GM19328 (cell line): Measurements from ENCODE around the gene SUPT4H1.
"Not testable (repeated sequence)": the region's sequence is repeated elsewhere in the genome, so short reads cannot be mapped to it uniquely, and the experiment has no call there.

Experiments
- ATAC-seq: cut with Tn5 transposase; IDR thresholded peaks from one replicate; pipeline ENCODE4 v1.9.1; 2021; ENCODE audit warnings: mild to moderate bottlenecking, moderate library complexity; ENCODE audit not compliant: unreplicated experiment

SUPT4H1 gene

DNA sequence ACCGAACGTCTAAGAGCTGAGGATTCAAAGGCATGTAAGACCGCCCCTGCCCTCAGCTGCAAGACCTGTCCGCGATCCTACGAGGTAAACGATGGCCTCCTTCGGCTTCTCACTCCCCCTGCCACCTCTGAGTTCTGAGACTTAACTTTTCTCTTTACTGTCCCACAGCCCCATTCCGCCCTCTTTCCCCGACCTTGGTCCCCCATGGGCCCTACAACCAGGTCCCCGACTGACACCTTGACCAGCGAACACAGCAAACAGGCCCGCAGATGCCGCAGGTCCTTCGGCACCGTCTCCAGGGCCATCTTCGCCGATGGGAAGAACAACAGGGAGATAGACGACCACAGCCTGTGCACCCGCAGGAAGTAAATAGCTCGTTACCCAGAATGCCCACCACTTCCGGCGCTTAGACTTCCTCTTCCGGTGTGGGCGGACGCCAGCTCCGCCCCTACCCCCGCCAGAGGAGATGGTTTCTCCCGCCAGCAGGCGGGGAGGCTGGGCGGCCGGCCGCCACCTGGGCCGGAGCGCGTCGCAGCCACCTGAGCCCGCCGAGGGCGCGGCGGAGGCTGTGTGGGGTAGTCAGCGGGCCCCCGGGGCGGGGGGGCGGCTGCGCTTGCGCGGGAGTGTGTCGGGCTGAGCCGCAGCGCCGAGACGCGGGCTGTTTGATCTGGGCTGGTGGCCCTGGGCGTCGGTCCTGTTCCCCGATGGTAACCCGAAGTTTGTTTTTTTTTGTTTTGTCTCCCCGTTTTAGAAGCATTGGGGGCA is at the start of gene SUPT4H1:
Gene SUPT4H1 (minus strand): TSS at position 371 of the 765 bp plus-strand sequence. CDS start 66 bp downstream, at position 305.
- peak; percentile 95 for ATAC-seq

DNA sequence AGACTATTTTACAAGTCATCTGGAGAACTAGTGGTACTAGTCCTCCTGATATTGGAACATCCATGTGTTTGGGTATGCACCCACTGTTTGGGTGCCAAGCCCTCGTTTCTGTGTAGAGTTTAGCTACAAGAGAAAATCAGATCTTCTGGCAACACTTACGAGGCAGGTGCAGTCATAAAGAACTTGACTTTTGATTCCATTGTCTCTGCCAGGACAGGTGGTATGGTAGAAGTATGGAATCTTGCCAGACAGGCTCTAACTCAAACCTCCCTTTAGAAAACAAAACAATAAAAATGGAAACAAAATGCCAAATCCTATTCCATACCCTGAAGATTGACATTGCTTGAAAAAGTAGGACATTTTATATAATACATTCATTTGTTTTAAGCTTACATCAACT is 49.3 kb upstream of the SUPT4H1 start:
- no peak for ATAC-seq

DNA sequence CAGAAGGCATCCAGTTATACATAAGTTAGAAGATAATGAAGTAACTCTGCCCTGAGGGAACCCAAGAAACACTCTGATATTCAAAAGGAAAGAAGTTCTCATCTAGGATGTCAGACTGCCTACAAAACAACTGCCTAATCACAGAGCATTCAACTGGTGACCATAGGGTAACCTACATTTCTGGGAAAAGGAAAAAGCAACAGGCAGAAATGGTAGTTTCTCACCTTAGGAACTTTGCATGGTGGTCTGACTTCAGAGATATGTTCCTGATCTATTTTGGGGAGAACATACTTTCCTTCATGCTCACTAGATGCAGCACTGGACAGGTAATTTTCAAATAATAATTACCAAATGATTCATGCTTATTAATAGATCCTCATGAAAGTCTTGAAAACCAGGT is 48.8 kb upstream of the SUPT4H1 start:
- no peak for ATAC-seq

DNA sequence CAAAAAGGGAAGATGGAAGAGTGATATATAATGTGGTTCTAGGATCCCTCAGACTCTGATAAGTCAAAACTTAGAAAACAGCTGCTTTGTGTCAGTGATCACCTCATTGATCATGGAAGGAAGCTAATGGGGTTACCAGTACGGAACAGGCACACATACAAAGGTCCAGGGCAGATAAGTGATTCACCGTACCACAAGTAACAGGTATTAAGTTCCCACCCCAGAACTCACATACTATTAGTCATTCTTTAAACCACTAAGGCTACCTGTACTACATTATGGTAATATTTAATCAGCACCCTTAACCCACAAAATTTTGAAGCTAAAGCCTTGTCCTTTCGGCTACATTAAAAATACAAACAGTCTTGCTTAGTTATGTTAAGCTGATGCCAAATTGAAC is 48.0 kb upstream of the SUPT4H1 start:
- no peak for ATAC-seq

DNA sequence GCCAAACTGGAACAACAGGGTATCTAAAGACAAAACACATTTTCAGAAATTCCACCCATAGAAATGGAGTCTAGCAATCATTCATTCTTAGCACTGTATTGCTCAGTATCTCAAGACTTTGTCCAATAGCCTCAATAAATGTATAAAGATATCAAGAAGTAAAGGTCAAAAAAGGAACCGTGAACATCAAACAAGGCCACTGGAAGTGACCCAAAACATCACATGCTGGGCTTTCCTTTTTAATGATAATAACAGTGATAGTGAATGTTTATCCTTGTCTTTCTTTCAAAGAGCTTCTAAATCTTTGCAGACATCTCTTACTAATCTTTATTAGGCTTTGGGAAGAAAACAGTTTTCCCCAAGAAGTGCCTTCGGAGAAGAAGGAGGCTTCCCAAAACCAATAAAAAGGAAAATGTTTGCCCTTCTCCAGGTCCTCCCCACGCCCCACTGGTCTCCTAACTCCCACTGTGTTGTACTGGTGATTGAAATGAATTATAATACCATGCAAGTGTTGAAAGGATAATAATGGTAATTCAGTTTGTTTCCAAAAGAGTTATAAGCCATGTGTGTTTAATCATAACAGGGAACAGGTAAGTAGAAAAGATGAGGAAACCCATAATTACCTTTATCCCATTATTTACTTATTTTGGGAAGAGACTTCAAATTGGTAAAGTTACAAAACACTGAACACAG is 46.7 kb upstream of the SUPT4H1 start:
- ATAC-seq = no peak

DNA sequence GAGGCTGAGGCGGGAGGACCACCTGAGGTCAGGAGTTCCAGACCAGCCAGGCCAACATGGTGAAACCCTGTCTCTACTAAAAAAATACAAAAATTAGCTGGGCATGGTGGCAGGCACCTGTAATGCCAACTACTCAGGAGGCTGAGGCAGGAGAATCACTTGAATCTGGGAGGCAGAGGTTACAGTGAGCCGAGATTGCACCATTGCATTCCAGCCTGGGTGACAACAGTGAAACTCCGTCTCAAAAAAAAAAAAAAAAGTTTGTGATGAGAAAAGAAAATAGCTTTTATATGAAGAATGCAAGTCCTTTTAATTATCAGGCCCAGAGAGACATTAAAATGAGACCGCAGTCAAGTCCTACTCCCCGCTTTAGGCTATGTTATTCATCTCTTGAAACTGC is 45.4 kb upstream of the SUPT4H1 start:
- not testable (repeated sequence) for ATAC-seq

DNA sequence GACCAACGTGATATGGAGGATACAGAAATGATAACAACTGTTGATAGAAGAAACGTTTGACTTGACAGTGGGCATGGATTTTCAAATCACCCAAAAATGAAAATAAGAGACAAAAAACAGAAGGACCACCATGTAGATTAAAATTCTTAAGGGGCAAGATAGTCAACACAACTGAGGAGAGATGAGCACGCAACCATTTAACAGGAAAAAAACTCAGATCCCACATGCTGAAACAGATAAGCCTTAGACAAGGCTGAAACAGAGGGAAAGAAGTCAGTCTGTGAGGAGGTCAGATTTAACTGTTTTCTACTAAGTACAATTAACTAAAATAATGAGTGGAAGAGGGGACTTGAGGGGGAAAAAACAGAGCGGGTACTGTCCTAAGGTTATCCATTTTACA is 44.2 kb upstream of the SUPT4H1 start:
- no peak for ATAC-seq

DNA sequence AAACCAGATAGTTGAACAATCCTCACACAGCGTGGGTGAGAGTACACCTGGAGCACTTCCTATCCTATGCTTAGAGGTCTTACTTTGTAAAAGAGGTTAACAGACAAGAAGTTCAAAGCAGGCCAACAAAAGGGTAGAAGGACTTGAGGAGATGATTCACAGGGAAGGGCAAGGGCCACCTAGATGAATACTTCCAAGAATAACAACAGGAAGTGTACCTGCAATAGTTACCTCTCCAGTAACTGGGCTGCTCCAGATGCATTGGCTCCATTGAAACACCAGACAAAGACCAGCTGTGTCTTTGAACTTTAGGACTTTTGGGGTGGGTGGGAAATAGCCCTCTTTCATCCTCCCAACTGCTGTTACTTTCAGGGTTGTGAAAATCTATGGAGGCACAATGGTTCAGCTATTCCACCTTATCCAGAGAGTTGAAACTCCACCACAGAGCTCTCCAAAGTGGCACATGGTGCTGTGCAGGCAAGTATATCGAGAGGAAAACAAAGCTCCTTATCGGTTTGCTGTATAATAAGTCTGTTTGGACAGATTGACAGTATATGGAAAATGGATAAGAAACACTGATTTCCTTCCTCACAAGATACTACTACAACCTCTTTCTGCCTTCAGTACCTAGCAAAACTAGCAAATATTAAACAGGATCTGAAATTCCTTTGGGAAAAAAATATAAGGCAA is 42.7 kb upstream of the SUPT4H1 start:
- no peak for ATAC-seq

DNA sequence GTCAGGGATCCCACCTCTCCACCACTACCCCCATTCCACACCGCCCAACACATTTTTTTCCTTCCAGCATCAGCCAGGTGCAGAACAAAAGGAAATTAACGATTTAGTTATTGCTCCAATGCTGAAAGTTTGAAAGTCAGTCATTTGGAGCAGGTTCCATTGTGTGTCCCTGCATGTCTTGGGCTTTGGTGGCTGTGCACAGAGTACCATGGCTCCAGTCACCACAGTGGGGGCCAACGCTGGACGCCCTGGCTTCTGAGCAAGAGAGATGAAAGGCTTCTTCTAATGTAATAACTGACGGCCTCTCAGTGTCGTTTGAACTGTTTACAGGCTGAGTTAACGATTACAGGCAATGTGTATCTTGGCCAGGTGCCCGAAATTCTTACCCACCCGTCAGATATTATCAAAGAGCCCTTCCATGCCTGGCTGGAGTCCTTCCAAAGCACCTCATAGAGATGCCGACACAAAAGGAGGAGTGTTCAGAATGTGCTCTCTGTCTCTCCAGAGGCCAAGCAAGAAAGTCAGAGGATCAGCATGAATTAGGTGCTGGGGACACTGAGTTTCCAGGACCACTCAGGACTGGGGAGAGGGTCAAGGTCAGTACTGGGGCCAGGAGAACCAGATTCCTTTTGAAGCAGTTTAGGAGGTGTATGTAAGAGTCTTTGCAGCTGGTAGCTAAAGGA is 39.4 kb upstream of the SUPT4H1 start:
- no peak for ATAC-seq

DNA sequence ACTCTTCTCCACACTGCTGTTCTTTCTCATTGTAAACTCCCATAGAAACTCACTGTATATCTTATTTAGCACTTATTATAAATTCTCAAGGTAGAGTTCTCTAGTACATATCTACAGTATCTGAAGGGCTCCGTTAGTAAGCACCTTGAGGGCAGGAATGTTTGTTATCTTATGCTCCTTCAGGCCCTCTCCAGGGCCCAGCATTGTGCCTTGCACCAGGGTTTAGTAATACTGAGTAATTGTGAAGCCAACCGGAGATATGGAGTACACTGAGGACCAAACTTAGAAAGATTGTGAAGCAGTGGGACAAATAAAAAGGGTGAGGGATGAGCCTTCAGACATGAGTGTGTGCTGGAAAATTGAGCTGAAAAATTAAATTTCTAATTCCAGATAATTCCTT is 38.9 kb upstream of the SUPT4H1 start:
- no peak for ATAC-seq

DNA sequence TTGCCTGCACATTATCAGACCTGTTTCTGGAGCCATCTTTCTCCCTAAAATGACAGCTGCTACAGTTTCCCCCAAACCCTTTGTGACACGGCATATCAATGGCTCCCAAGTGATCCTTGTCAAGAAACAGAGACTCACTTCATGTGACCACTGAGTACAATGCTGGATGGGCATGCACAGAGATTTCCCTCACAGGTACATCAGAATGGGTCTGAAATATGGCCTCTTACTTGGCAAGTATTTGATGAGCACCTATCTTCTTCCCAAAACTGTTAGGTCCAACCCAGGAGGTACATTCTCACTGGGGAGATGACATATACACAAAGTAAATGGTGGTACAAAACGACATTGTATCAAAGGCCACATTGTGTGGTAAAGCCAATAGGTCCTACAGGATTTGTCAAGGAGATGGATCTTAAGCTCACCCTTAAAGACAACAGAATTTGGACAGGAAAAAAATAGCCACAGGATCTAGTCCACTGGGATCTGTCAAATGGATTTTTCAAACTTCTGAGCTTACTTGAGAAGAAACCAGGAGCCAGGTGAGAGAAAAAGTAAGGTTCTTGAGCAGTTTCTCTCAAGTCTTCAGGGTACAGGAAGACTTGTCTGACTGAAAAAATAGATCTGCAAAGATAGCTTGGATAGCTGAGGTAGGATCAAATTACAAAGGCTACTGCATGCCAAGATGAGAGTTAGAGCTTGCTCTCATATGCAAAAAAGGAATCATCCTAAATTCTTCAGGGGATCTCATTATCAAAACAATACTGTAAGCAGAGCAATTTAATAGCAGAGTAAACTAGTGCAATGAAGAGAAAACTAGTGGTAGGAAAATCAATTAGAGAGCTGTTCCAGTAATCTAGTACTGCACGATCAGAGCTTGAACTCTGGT is 36.5 kb upstream of the SUPT4H1 start:
- ATAC-seq = no peak

DNA sequence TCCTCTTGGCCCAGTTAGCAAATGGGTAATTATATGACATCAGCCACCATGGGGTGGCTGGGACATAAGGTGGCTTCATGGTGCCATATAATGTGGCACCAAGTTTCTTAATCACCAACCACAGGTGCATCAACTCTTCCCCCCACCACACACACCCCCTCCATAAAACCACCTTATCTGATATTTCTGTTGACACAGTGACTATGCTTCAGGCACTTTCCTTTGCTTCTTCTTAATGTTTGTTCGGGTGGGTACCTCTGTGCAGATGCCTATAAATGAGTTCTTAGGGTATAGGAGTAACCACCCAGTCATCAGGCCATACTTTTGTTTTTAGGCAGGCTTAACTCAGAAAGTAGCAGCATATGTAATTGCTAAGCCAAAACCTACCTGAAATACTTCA is 35.8 kb upstream of the SUPT4H1 start:
- ATAC-seq = no peak

DNA sequence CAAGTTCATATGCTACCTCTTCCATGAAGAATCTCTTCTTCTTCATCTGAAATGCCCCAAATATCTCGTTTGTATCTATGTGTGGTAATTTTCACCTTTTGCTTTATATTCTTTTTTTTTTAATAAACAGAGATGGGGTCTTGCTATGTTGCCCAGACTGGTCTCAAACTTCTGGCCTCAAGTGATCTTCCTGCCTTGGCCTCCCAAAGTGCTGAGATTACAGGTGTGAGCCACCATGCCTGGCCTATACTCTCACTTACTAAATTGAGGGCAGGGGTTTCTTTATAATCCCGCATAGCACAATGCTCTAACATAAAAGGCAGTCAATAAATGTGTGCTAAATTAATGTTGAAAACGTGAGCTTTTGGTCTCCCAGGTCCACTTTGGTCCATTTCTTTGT is 34.7 kb upstream of the SUPT4H1 start:
- ATAC-seq = no peak

DNA sequence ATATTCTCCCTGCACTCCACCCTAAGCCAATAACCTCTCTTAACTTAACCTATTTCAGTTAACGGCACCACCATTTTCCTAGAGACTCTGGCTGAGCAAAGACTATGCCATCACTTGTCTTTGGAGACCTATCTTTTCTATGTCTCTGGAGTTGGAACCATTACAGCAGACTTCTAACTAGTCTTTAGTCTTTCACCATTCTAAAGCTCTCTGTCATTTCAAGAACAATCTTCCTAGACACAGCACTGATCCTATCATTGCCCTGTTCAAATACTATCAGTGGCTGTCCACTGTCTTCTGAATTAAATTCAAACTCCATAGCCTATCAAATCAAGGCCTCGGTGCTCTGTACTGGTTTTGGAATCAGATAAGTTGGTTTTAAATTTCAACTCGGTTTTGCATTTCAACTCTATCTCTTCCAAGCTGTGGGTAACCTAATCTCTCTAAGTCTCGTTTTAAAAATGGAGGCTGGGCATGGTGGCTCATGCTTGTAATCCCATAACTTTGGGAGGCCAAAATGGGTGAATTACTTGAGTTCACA is 33.4 kb upstream of the SUPT4H1 start:
- no peak for ATAC-seq

DNA sequence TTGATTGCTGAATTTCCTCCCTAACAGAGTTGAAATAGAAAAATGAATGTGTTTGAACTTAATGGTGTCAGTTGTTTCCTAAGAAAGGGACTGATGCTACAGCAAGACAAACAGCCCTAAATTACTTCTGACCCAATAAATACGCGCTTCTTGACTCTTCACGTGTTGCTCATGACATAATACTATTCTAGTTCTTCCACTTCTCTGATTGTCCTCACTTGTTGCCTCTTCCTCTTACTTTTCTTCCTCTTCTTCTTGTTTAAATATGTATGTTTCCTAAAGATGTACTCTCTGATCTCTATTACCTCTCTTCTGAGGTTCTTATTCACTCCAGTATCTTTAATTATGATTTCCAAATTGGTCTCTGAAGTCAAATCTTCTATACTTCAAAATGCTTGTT is 32.9 kb upstream of the SUPT4H1 start:
- ATAC-seq = no peak

DNA sequence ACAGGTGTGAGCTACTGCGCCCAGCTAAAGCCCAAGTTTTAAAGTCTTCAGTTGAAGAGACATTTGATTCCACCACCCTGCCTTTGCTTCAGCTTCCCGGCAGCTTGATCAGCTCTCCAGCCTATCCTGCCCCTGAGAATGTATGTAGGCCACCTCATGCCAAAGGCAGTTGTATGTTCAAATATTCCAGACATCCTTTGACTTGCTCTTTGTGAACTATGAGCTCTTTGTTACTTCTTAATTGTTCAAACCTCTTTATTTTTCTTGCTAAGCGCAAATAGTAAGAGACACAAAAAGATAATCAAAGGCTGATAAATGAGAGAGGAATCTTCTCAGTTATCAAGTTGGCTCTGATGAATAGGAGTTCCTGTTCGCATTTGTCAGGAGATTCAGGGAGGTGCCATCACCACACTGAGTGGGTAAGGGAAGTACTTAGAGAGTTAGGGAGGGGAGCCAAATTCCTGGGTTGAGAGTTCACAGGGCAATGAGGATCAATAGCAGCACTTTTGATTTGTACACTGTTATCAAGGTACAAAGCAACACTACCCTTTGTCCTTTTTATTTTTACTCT is 32.0 kb upstream of the SUPT4H1 start:
- no peak for ATAC-seq

DNA sequence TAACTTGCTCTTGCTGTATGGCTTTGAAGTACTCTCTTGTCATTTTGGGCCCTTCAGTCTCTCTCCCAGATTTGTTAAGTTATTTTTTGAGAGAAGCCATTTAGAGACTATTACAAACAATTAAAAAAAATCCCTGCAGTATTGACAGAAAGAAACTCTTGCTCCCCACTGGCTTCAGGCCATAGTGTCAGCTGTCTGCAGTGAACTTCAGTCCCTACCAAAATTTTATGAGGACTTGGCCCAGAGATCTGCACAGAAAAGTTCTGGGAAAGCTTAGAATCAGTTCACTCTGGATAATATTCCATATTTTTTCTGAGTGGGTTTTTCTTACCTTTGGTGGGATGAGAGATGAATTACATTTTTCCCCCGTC is 30.9 kb upstream of the SUPT4H1 start:
- no peak for ATAC-seq

DNA sequence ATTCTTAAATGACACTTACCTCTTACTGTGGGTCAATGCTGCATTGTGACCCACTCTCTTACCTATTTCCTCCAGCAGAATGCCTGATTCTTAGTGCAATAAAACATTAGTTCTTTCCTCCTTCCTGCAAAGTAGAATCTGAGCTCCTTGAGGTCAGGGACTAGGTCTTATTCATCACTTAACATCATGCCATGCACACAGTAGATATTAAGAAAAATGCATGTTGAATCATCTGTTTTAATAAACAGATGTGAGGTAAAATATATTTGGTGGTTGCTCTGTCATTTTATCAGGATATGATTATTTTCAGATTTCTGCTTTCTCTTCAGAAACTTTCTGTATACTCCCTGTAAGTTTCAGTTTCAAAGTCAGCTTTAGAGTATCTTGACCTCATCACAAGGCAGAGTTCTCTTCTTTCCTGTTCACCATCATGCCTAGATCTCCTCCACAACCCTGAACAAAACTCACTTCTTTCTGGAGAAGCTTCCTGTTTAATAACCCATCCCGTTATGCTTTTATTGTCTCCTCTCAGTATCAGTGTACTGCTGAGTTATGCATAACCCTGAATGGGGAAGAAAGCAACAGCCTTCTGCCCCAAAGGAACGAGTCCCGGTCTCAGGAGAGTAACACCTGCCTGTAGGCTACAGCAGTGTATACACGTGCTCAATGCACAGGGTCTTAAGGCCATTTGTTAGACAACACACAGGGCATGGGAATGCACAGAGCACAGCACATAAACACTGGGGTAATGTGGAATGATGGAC is 30.3 kb upstream of the SUPT4H1 start:
- no peak for ATAC-seq
